ENCODE data around the gene TREX2.

The TREX2 gene

GRCh38 chrX:153455571-153455970 lies 9.7 kb upstream of the TREX2 start:
- no peak for DNase-seq (ENCODE audit: low read depth)

DNA sequence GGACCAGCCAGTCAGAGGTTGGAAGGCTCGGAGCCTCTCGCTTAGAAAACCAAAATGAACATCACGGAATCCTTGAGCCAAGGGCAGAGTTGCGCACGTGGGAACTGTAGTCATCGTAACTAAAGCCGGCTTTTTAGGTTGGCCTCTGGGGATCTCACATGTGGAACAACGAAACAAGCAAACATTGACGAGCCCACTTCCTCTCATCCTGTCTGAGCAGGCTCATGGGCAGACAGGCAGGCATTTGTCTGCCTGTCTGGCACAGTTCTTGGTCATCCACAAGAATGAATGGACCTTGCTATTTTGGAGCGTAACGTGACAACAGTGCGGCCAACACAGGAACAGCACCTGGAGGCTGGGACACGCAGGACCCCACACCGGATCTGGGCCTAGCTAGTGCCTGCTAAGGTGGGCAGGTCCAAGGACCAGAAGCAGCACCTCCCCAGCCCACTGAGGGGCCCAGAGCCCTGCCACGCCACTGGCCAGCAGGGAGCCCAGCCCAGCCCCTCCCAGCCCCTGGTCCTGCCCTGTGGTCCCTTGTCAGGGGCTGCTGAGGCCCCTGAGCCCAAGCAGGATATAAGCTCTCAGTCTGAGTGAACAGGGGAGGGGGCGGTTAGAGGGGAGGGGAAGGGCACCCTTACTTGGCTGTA lies 9.2 kb upstream of the TREX2 start:
- DNase-seq (ENCODE audit: low read depth): no peak

GRCh38 chrX:153450949-153451277 lies 5.1 kb upstream of the TREX2 start:
- no peak for DNase-seq (ENCODE audit: low read depth)

GRCh38 chrX:153450114-153450948 lies 4.5 kb upstream of the TREX2 start:
- DNase-seq (ENCODE audit: low read depth): no peak

GRCh38 chrX:153449368-153450113 lies 3.7 kb upstream of the TREX2 start:
- DNase-seq (ENCODE audit: low read depth): no peak

- no peak for DNase-seq (ENCODE audit: low read depth)
Measured at GRCh38 chrX:153448556-153449367, 2.9 kb upstream of the TREX2 start.

- DNase-seq (ENCODE audit: low read depth): no peak
Measured at GRCh38 chrX:153447581-153447960, 1.7 kb upstream of the TREX2 start.

DNA sequence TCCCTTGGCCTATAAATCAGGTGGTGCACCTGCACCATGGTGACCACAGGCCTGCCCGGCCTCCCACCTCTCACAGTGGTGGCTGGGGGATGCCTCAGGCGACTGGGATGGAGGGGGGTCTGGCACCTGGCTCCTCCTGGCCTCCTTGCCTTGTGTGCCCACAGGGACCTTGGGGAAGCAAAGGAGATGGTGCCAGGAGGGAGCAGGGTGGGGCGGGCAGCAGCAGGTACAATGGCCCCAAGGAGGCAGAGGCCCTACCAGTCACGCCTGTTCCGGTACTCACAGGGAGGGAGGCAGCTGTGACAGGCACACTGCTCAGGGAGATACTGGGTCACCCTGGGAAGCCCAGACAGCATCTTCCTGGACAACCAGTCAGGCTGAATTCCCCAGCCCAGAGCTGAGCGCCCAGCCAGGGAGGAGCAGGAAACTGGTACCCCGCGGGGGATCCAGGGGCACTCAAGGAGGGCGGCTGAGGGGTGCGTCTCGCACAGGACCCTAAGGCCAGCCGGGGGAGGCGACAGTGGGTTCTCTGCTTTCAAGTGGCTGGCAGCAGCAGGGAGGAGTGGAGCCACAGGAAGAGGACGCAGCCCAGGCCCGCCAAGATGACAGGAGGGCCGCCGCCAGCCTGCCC lies 1.2 kb upstream of the TREX2 start:
- no peak for DNase-seq (ENCODE audit: low read depth)

GRCh38 chrX:153446636-153446936 lies 730 bp upstream of the TREX2 start:
- no peak for DNase-seq (ENCODE audit: low read depth)

DNA sequence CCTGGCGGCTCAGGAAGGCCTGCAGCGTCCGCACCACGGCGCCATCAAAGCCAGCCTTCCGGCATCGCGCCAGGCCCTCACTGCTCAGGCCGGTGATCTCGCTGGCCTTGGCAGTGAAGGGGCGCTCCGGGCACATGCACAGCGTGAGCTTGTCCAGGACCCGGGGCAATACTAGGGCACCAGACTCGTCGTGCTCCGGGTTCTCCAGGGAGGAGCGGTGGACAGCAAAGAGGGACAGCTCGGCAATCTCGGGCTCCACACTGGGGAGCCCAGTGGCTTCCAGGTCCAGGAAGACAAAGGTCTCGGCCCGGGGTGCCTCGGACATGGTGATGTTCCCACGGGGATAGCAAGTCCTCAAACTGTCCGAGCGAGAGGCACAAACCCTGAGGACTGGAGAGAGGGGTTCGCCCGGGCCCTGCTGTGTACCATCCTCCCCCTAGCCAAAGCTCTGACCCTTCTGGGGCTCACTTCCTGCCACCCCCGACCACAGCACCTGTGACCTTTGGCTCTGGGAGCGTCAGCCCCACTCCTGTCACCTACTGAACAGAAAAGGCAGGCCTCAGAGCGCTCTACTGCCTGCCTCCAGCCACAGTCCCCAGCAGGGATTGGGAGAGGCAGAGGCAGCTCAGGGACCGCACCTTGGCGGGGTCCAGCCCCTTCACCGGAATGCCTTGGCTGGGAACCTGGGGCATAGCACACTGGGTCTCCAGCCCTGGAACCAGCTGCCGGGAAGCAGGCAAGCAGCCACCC lies 575 bp downstream of the TREX2 start:
- DNase-seq (ENCODE audit: low read depth): no peak

- no peak for DNase-seq (ENCODE audit: low read depth)
Measured at GRCh38 chrX:153444333-153445011, 1.4 kb downstream of the TREX2 start.

DNA sequence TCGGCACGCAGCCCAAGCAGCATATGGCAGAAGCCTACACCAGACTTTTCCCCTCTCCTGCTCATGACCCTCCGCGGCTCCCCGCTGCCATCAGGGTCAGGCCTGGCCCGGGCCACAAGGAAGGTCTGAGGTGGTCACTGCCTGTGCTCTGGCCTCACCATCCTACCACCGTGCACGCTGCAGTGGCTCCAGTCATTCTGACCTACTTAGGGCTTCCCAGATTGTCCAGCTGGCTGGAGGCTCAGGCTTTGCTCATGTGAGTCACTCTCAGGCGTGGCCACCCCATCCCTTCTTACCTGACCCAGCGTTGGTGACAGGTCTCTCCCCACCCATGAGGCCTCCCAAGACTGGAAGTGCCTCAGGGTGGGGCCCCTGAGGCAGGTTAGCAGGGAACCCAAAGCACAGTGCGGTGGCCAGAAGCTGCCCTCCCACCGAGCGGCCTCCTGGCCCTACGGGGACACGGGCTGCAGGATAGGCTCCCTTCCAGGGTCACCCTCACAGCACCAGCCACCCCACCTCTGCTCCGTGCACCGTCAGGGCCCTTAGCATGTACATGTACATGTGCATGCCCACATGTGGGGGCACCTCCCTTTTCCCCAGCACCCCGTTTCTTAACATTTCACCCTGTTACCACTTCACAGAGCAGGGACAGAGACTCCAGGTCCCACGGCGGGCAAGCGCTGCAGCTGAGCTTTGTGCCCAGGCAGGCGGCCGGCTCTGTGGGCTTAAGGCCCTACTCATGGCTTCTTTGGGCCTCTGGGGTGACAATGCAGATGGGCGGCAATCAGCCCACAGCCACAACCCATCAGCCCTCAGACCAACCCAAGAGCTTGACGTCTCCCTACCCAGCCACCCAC lies 2.2 kb downstream of the TREX2 start:
- DNase-seq (ENCODE audit: low read depth): no peak

DNA sequence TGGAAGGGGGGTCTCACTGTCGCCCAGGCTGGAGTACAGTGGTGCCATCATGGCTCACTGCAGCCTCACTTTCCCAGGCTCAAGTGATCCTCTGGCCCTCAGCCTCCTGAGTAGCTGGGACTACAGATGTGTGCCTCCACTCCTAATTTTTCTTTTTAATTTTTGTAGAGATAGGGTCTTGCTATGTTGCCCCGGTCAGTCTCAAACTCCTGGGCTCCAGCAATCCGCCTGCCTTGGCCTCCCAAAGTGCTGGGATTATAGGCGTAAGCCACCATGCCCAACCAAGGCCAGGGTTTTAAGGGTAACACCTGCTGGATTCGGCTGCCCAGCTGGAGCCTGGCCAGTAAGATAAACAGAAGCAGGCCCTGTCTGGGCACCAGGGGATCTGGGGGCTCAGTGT lies 3.4 kb downstream of the TREX2 start:
- DNase-seq (ENCODE audit: low read depth): no peak

DNA sequence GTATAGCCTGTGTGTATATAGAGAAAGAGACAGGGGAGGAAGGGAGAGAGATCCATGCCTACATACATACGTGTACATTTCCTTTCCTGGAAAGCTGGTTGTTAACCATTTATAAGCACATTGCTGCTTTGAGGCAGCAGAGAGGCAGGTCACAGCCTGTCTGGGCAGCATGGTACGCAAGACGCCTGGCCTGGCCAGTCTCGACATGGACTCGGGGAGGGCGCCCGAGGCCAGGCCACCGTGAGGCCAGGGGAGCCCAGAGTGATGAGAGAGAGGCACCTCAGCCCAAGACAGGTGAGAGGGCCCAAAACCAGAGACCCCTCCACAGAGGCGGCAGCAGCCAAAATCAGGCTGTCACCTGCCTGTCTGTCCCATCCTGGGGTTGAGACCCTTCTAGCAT lies 3.9 kb downstream of the TREX2 start:
- no peak for DNase-seq (ENCODE audit: low read depth)

GRCh38 chrX:153441296-153441695 lies 4.6 kb downstream of the TREX2 start:
- DNase-seq (ENCODE audit: low read depth): no peak

- no peak for DNase-seq (ENCODE audit: low read depth)
Measured at GRCh38 chrX:153440556-153441135, 5.2 kb downstream of the TREX2 start.

DNA sequence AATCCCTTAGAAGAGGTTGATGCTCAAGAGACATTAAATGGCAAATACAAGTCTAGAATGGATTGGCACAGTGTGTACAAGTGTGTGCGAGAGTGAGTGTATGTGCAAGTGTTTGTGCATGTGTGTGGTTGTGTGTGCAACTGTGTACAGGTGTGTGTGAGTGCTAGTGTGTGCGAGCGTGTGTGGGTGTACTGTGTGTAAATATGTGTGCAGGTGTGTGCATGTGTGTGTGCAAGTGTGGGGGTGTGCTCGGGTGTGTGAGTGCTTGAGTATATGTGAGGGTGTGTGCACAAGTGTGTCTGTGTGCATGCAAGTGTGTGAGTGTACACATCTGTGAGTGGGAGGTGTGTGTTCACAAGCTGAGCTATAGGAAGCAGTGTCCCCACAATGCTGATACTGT lies 5.9 kb downstream of the TREX2 start:
- no peak for DNase-seq (ENCODE audit: low read depth)

DNA sequence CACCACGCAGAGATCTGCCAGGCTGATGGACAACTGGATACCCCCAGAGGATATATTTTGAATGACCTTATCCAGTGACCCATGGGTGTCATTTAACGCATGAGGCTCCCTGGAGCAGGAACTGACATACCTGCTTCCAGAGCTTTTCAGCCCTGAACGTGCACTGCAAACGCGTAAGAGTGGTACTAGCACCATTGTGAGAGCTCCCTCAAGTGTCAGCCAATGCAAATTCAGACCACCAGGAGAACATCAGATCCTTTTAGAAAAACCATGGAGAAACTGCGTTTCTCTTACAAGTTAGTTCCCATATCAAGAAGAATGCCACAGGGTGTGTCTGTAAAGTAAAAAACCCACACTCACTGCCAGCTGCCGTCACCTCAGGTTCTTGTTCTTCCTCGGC lies 7.3 kb downstream of the TREX2 start:
- DNase-seq (ENCODE audit: low read depth): no peak

DNA sequence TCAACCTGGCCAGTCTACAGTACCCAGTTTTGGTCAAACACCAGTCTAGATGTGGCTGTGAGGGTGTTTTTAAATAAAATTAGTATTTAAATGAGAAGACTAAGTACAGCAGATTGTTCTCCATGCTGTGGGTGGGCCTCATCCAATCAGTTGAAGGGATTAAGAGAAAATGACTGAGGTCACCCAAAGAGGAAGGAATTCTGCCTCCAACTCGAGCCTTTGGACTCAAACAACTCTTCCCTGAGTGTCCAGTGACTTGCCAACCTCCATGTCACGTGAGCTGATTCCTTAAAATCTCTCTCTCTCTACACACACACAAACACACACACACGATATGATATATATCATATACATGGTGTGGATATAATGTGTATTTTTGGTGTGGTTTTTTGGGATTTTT lies 10.0 kb downstream of the TREX2 start:
- DNase-seq (ENCODE audit: low read depth): no peak
